Sigmoid colon (tissue), 7 donors: ENCODE results near the gene DUOXA1. TPM values are rescaled to one million over a fixed set of nuclear protein-coding genes. Genes with fewer than 3 reads are reported as not detected.
"Not testable (repeated sequence)": the region's sequence is repeated elsewhere in the genome, so short reads cannot be mapped to it uniquely, and the experiment has no call there.

Experiments used
- DNase-seq: peaks from one replicate; pipeline ENCODE4 v3.0.0-alpha.2; 2019
- H3K27ac ChIP-seq, 4 donors: fragments of 200-600 bp; sonication (generic); one replicate each; pipeline ENCODE4 v1.5.1; 2016 to 2019; ENCODE audit warnings: mild to moderate bottlenecking in 1 of 4
- H3K27me3 ChIP-seq, 3 donors: fragments of 200-600 bp; sonication (generic); one replicate each; pipeline ENCODE4 v1.5.1; 2019; ENCODE audit warnings: mild to moderate bottlenecking in 1 of 3
- H3K36me3 ChIP-seq, 4 donors: fragments of 200-600 bp; sonication (generic); one replicate each; pipeline ENCODE4 v1.5.1; 2016 to 2019
- H3K4me1 ChIP-seq, 4 donors: fragments of 200-600 bp; sonication (generic); one replicate each; pipeline ENCODE4 v1.5.1; 2017 to 2019
- H3K4me3 ChIP-seq, 4 donors: fragments of 200-600 bp; sonication (generic); one replicate each; pipeline ENCODE4 v1.5.1; 2017 to 2019; ENCODE audit warnings: mild to moderate bottlenecking in 2 of 4, moderate library complexity in 1 of 4
- H3K9me3 ChIP-seq, 4 donors: fragments of 200-600 bp in 3 of 4; sonication (generic) in 3 of 4; one replicate each; pipeline versions ENCODE4 v1.5.1 to v1.6.1; 2013 to 2019
- CTCF ChIP-seq, 4 experiments: fragments of 450-650 bp in 3 of 4; fragments of 200-600 bp in 1 of 4; IDR thresholded peaks; one replicate each; pipeline ENCODE4 v1.5.1; 2016 to 2019; ENCODE audit warnings: antibody characterized with exemption in 4 of 4, mild to moderate bottlenecking in 3 of 4, moderate library complexity in 2 of 4
- EP300 ChIP-seq, 4 donors: sonication (generic); formaldehyde crosslinking; IDR thresholded peaks; one replicate each; pipeline ENCODE4 v1.6.1; 2017; ENCODE audit warnings: antibody characterized with exemption in 4 of 4
- POLR2A ChIP-seq, 2 donors: fragments of 450-650 bp; IDR thresholded peaks; one replicate each; pipeline ENCODE4 v1.6.1; 2016; ENCODE audit warnings: antibody characterized with exemption in 2 of 2, mild to moderate bottlenecking in 2 of 2, moderate library complexity in 2 of 2
- POLR2AphosphoS5 ChIP-seq, 4 donors: sonication (generic); formaldehyde crosslinking; IDR thresholded peaks; one replicate each; pipeline ENCODE4 v1.6.1; 2017; ENCODE audit warnings: antibody characterized with exemption in 4 of 4
- WGBS, 2 donors: extraction: QIAGEN DNeasy Blood & Tissue Kit; methylation state at CpG; one replicate each; pipeline ENCODE4 v1.1.7; 2013; 5-methylcytosine and 5-hydroxymethylcytosine counted together
- intact Hi-C: fragments of 100-400 bp; cut with DNase I; formaldehyde crosslinking; loops from one replicate; pipeline ENCODE4 v1.15.1; 2023
- polyA plus RNA-seq, 3 donors: library from polyadenylated mRNA; stranded (reverse); fragments of 200-250 nt; gene quantifications; one replicate each; pipeline ENCODE4 v1.2.3, GENCODE V29; 2013
- total RNA-seq, 4 donors: library from RNA; depleted of rRNA; stranded (reverse); fragments of >200 nt; gene quantifications; one replicate each; pipeline ENCODE4 v1.1.0, GENCODE V29; 2016
- donor health status: healthy with polysubstance abuse.
- donor health status: Bipolar disorder and iron deficiency.
- donor health status: healthy.

DUOXA1 gene
- total and polyA plus RNA-seq, 7 donors = 0.36 to 3.1 (median 1.7) TPM; not detected in 2

DNA sequence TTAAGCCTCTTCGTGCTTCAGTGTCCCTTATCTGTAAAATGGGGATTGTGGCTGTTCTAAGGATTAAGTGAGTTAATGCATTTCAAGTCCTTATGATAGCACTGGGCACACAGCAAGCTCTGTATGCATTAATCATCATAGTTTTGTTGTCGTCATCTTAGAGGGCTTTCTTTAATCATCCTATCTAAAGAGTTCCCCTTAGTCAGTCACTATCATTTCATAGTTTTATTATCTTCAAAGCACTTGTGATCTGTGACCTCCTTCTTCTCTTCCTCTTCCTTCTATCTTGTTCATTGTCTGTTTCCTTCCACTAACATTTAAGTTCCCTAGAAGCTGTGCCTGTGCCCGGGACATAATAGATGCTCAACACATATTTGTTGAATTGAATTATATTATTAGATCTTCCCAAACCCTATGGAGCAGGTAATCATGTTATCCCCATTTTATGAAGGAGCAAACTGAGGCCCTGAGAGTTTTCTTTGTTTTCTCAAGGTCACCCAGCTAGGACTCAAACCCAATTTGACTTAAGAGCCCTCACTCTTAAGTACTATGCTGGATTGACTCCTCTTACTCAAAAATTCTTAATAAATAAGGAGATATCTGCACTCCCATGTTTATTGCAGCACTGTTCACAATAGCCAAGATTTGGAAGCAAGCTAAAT, 39.8 kb downstream of the DUOXA1 start:
- TF ChIP-seq EP300 (IDR thresholded peaks at IDR 0.05) (no peak), POLR2AphosphoS5 (IDR thresholded peaks at IDR 0.05) (no peak), POLR2A (IDR thresholded peaks at IDR 0.05) (no peak), CTCF (IDR thresholded peaks at IDR 0.05) (no peak)
- no peak for DNase-seq
- H3K27me3 ChIP-seq = no peaks in the 10 kb centered on the region
- H3K27ac ChIP-seq = no peak overlapping the region
- 72 to 79% methylated on average over 3 of the region's 3 CpGs for WGBS, 2 donors
- no peak overlapping the region for H3K4me3 ChIP-seq
- intact Hi-C loops = no loop called here
- H3K4me1 ChIP-seq = no peaks in the 10 kb centered on the region
- no peaks in the 10 kb centered on the region for H3K9me3 ChIP-seq
- H3K36me3 ChIP-seq = no peaks in the 10 kb centered on the region

GRCh38 chr15:45088801-45089711, 40.6 kb downstream of the DUOXA1 start:
- Histone ChIP-seq H3K4me3 (no peak overlapping the region), H3K27ac (no peak overlapping the region), H3K36me3 (no peaks in the 10 kb centered on the region), H3K4me1 (no peaks in the 10 kb centered on the region), H3K9me3 (no peaks in the 10 kb centered on the region), H3K27me3 (no peaks in the 10 kb centered on the region)
- intact Hi-C loops = no loop called here
- TF ChIP-seq EP300 (IDR thresholded peaks at IDR 0.05) = no peak
- no peak for TF ChIP-seq POLR2A (IDR thresholded peaks at IDR 0.05)
- TF ChIP-seq POLR2AphosphoS5 (IDR thresholded peaks at IDR 0.05) = no peak
- TF ChIP-seq CTCF (IDR thresholded peaks at IDR 0.05) = no peak
- DNase-seq = no peak
- WGBS, 2 donors = 91 to 92% methylated on average over 10 of the region's 10 CpGs

GRCh38 chr15:45087513-45087912, 42.2 kb downstream of the DUOXA1 start:
- intact Hi-C loops = no loop called here
- Histone ChIP-seq H3K4me1 (no peaks in the 10 kb centered on the region), H3K36me3 (no peaks in the 10 kb centered on the region), H3K4me3 (no peak overlapping the region), H3K27me3 (no peaks in the 10 kb centered on the region), H3K9me3 (no peaks in the 10 kb centered on the region), H3K27ac (no peak overlapping the region)
- no peak for DNase-seq
- no peak for TF ChIP-seq POLR2AphosphoS5 (IDR thresholded peaks at IDR 0.05)
- no peak for TF ChIP-seq POLR2A (IDR thresholded peaks at IDR 0.05)
- TF ChIP-seq EP300 (IDR thresholded peaks at IDR 0.05) = no peak
- no peak for TF ChIP-seq CTCF (IDR thresholded peaks at IDR 0.05)
- 86 to 94% methylated on average over 1 of the region's 1 CpG for WGBS, 2 donors

DNA sequence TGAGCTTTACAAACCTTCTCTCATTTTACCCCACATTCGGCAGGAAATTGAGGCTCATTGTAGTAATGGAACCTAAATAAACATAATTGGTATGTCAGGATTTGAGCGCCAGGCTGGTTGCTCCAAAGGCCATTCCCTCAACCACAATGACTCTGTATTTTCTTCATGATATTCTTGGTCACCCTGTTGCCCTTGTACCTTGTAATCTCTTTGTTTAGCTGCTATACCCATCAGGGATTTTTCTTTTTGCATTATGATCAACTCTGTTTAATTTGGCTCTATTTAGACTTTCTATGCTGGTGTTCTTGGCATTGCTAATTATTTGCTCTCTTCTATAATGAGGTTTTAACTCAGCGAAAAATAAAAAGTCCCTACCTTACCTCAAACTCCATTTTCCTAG, 45.5 kb downstream of the DUOXA1 start:
- Histone ChIP-seq H3K27me3 (no peaks in the 10 kb centered on the region), H3K9me3 (no peaks in the 10 kb centered on the region), H3K4me1 (no peaks in the 10 kb centered on the region), H3K36me3 (no peaks in the 10 kb centered on the region), H3K27ac (no peak overlapping the region), H3K4me3 (no peak overlapping the region)
- no peak for DNase-seq
- WGBS, 2 donors = 78 to 81% methylated on average over 3 of the region's 3 CpGs
- TF ChIP-seq EP300 (IDR thresholded peaks at IDR 0.05) = no peak
- intact Hi-C loops = no loop called here

DNA sequence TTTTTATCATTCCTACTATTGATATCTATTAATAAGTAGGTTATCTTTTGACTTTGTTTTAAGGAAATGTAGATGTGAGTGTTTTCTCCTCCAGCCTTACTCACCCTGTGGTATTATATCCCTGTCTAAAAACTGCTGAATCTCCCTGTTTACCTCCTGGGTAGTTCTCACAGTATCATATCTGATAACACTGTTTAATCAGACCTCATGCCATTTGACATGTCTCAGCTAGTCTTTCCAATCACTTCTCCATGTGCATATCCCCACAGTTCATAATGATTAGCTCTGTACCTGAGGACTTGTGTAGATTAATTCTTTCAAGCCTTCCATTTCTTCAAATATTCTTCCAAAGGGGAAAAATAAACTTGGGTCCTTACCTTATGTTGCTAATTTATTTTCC, 46.5 kb downstream of the DUOXA1 start:
- H3K4me3 ChIP-seq = no peak overlapping the region
- no peak for DNase-seq
- H3K27me3 ChIP-seq = no peaks in the 10 kb centered on the region
- TF ChIP-seq CTCF (IDR thresholded peaks at IDR 0.05) (no peak), POLR2A (IDR thresholded peaks at IDR 0.05) (no peak)
- H3K9me3 ChIP-seq = no peaks in the 10 kb centered on the region
- intact Hi-C loops = no loop called here
- no peak overlapping the region for H3K27ac ChIP-seq
- no peaks in the 10 kb centered on the region for H3K36me3 ChIP-seq
- no peaks in the 10 kb centered on the region for H3K4me1 ChIP-seq

DNA sequence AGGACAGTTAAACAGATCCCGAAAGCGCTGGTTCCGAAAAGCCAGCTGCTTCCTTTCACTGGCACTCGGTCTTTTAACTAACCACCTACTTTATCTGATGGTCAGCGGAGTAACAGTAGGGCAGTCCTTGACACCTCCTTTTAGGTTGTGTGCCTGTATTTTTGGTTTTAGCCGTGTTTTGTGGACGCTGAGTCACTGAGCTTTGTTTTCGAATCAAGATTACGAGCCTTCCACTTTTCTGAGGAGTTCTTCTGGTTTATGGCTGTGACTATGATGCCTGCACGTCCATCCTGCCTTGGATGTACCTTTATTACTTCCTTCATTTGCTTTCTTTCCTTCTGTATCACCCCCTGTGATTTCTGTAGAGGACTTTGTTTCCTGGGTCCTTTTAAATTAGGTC, 47.3 kb downstream of the DUOXA1 start:
- H3K4me3 ChIP-seq, H3K36me3 ChIP-seq, H3K27me3 ChIP-seq, DNase-seq, H3K27ac ChIP-seq, intact Hi-C loops, H3K9me3 ChIP-seq, H3K4me1 ChIP-seq: not testable (repeated sequence)
- WGBS, 2 donors = 51 to 69% methylated on average over 9 to 10 of the region's 10 CpGs

GRCh38 chr15:45080593-45080992, 49.1 kb downstream of the DUOXA1 start:
- H3K36me3 ChIP-seq, H3K9me3 ChIP-seq, H3K27me3 ChIP-seq, DNase-seq, H3K27ac ChIP-seq, H3K4me3 ChIP-seq, H3K4me1 ChIP-seq, intact Hi-C loops: not testable (repeated sequence)
- 91 to 99% methylated on average over 2 of the region's 3 CpGs for WGBS, 2 donors

- DNase-seq, H3K9me3 ChIP-seq, H3K27ac ChIP-seq, H3K4me3 ChIP-seq, H3K4me1 ChIP-seq, H3K36me3 ChIP-seq, intact Hi-C loops, H3K27me3 ChIP-seq: not testable (repeated sequence)
- WGBS, 2 donors = 94 to 96% methylated on average over 5 of the region's 5 CpGs
Observed at GRCh38 chr15:45079628-45080246, 49.9 kb downstream of the DUOXA1 start.
